Keratinocyte (primary cell): Measurements from ENCODE around the gene CXCL16.

ENCODE experiments used
- CTCF ChIP-seq, 3 experiments: IDR thresholded peaks in 1 of 3; conservative IDR thresholded peaks in 1 of 3; optimal IDR thresholded peaks in 1 of 3; 2 replicates in 2 of 3; 3 replicates in 1 of 3; pipeline versions ENCODE3 to v1.5.1; 2011; ENCODE audit warnings: low read length in 3 of 3, mild to moderate bottlenecking in 3 of 3, moderate library complexity in 2 of 3, control low read depth in 1 of 3, inconsistent platforms in 1 of 3; ENCODE audit not compliant: insufficient read depth in 2 of 3; ENCODE audit errors: extremely low read depth in 1 of 3
- EZH2 ChIP-seq: IDR thresholded peaks from one replicate; pipeline ENCODE4 v1.6.1; 2012; ENCODE audit warnings: inconsistent platforms, mild to moderate bottlenecking, low read length, moderate library complexity

GRCh38 chr17:4743898-4744297 lies 4.2 kb upstream of the CXCL16 start:
- TF ChIP-seq CTCF (optimal IDR thresholded peaks at IDR 0.05 in 1 of 3, IDR thresholded peaks at IDR 0.05 in 1 of 3, conservative IDR thresholded peaks at IDR 0.05 in 1 of 3; ENCODE audit: extremely low read depth in 1 of 3, insufficient read depth in 2 of 3, low read length in 3 of 3), result no peak
- TF ChIP-seq EZH2, result no peak
